K562 (cell line): Measurements from ENCODE around the gene OXT. TPM values are rescaled to one million over a fixed set of nuclear protein-coding genes. Genes with fewer than 3 reads are reported as not detected.

Source experiments
- ATAC-seq: fragments of 200-7000 bp; cut with Tn5 transposase; 3 replicates; pipeline ENCODE4 v1.9.1; 2020; ENCODE audit warnings: moderate library complexity
- BruUV-seq: library from RNA; stranded (reverse); fragments of 400-500 nt; replicated peaks from 2 replicates; lab custom pipeline; 2021; lab: Mats Ljungman, UMichigan
- CTCF ChIA-PET: fragments of 300-600 bp; formaldehyde crosslinking; extraction: SDS; loops from one replicate; lab custom pipeline; 2021; ENCODE audit warnings: low intra/inter-chr PET ratio; lab: Yijun Ruan, JAX
- POLR2A ChIA-PET: fragments of 300-600, 350-650 bp; sonication (Branson Sonifier 250); formaldehyde crosslinking; extraction: SDS; loops from one replicate; lab custom pipeline; 2021; ENCODE audit warnings: antibody characterized with exemption, inconsistent platforms; lab: Yijun Ruan, JAX
- DNase-seq, 4 experiments: peaks; one replicate each; pipeline versions ENCODE4 v3.0.0 to v3.0.0-alpha.2; 2011 to 2018; ENCODE audit warnings: low spot score in 3 of 4, mixed read lengths in 3 of 4; ENCODE audit errors: extremely low read depth in 1 of 4
- FAIRE-seq: peaks from 2 replicates; lab custom pipeline; 2011; peaks lifted over from hg19 to GRCh38; lab: Jason Lieb, UNC
- H2AFZ ChIP-seq: 2 replicates; pipeline ENCODE4 v1.6.0; 2011; ENCODE audit warnings: low read depth, low read length, control low read depth, inconsistent platforms
- H3K27ac ChIP-seq: fragments of 200-600 bp; 3 replicates; pipeline ENCODE4 v1.8.0; 2011; ENCODE audit warnings: low read depth, mild to moderate bottlenecking, control low read depth, inconsistent platforms, low read length, moderate library complexity, mixed read lengths; ENCODE audit errors: extremely low read depth
- H3K27me3 ChIP-seq, 2 experiments: fragments of 300-600 bp in 1 of 2; 2 replicates in 1 of 2; 3 replicates in 1 of 2; pipeline versions ENCODE4 v1.6.0 to v1.8.0; 2011; ENCODE audit warnings: inconsistent platforms in 2 of 2, low read length in 2 of 2, mild to moderate bottlenecking in 1 of 2, mixed read lengths in 1 of 2, moderate library complexity in 1 of 2; ENCODE audit not compliant: control insufficient read depth in 2 of 2, insufficient read depth in 2 of 2
- H3K36me3 ChIP-seq: fragments of 300-600 bp; 3 replicates; pipeline ENCODE4 v1.8.0; 2011; ENCODE audit warnings: mild to moderate bottlenecking, low read length, inconsistent platforms; ENCODE audit not compliant: control insufficient read depth, insufficient read depth
- H3K4me1 ChIP-seq, 2 experiments: fragments of 200-600 bp in 1 of 2; replicated peaks in 1 of 2; 2 replicates in 1 of 2; 3 replicates in 1 of 2; pipeline versions ENCODE4 v1.5.1 to v1.8.0; 2011; ENCODE audit warnings: inconsistent platforms in 2 of 2, low read length in 2 of 2, mild to moderate bottlenecking in 1 of 2, mixed read lengths in 1 of 2, moderate library complexity in 1 of 2; ENCODE audit not compliant: control insufficient read depth in 2 of 2, insufficient read depth in 2 of 2
- H3K4me2 ChIP-seq: 2 replicates; pipeline ENCODE4 v1.6.1; 2011; ENCODE audit warnings: low read length, control low read depth, inconsistent platforms, mixed read lengths; ENCODE audit not compliant: insufficient read depth
- H3K4me3 ChIP-seq: fragments of 200-600 bp; sonication (generic), shearing (Covaris generic); 2 replicates; pipeline ENCODE4 v1.5.1; 2016; ENCODE audit warnings: control low read depth, inconsistent platforms
- H3K79me2 ChIP-seq: fragments of 200-600 bp; 3 replicates; pipeline ENCODE4 v1.8.0; 2011; ENCODE audit warnings: low read length, inconsistent platforms; ENCODE audit not compliant: control insufficient read depth, insufficient read depth
- H3K9ac ChIP-seq, 2 experiments: 2 replicates each; pipeline versions ENCODE4 v1.6.0 to v1.6.1; 2011; ENCODE audit warnings: low read depth in 2 of 2, low read length in 2 of 2, control low read depth in 1 of 2, inconsistent platforms in 1 of 2, mild to moderate bottlenecking in 1 of 2, mixed read lengths in 1 of 2; ENCODE audit not compliant: insufficient read depth in 1 of 2
- H3K9me1 ChIP-seq: one replicate; pipeline ENCODE4 v1.6.0; 2011; ENCODE audit warnings: inconsistent platforms, mild to moderate bottlenecking, low read length, moderate library complexity; ENCODE audit not compliant: control insufficient read depth, insufficient read depth
- H3K9me3 ChIP-seq: replicated peaks from 2 replicates; pipeline ENCODE4 v1.5.1; 2011; ENCODE audit warnings: low read depth, low read length, inconsistent platforms; ENCODE audit not compliant: control insufficient read depth, insufficient read depth
- H4K20me1 ChIP-seq: replicated peaks from 2 replicates; pipeline ENCODE4 v1.6.1; 2011; ENCODE audit warnings: low read length, inconsistent platforms, mixed read lengths; ENCODE audit not compliant: control insufficient read depth, insufficient read depth
- FOXK2 ChIP-seq, 2 experiments: fragments of 450-650 bp; IDR thresholded peaks in 1 of 2; conservative IDR thresholded peaks in 1 of 2; 2 replicates each; pipeline ENCODE4 v1.6.1; 2016; ENCODE audit warnings: low read depth in 2 of 2, mild to moderate bottlenecking in 1 of 2
- MAFF ChIP-seq: IDR thresholded peaks from 2 replicates; pipeline ENCODE4 v1.6.1; 2012; ENCODE audit warnings: low read length, improper control_type of control experiment
- NONO ChIP-seq, 2 experiments: fragments of 200-400 bp in 1 of 2; fragments of 450-650 bp in 1 of 2; formaldehyde crosslinking in 1 of 2; IDR thresholded peaks; 2 replicates each; pipeline ENCODE4 v1.6.1; 2017; ENCODE audit warnings: low read depth in 2 of 2, mild to moderate bottlenecking in 2 of 2, moderate library complexity in 2 of 2, low read length in 1 of 2
- POLR2G ChIP-seq: fragments of 200-400 bp; formaldehyde crosslinking; IDR thresholded peaks from 2 replicates; pipeline ENCODE4 v1.6.1; 2017; ENCODE audit warnings: low read depth, mild to moderate bottlenecking, antibody characterized with exemption, low read length, moderate library complexity
- SFPQ ChIP-seq: fragments of 200-400 bp; formaldehyde crosslinking; IDR thresholded peaks from 2 replicates; pipeline ENCODE4 v1.6.1; 2017; ENCODE audit warnings: mild to moderate bottlenecking, low read depth, low read length, moderate library complexity
- SRSF7 ChIP-seq: fragments of 200-400 bp; formaldehyde crosslinking; optimal IDR thresholded peaks from 2 replicates; pipeline ENCODE3; 2017; ENCODE audit warnings: mild to moderate bottlenecking, low read depth, low read length
- THAP7 ChIP-seq: fragments of 250-450 bp; sonication (Bioruptor Pico); IDR thresholded peaks from 2 replicates; pipeline ENCODE4 v1.5.0; 2021
- ZNF134 ChIP-seq: fragments of 250-450 bp; sonication (Bioruptor Pico); conservative IDR thresholded peaks from 2 replicates; pipeline ENCODE4 v1.4.0; 2020
- WGBS: fragments of 100-300 bp; shearing (Covaris generic); methylation state at CpG from one replicate; pipeline ENCODE4 v1.1.6; 2016; ENCODE audit warnings: low coverage, mixed read lengths; ENCODE audit not compliant: insufficient coverage; ENCODE audit errors: missing lambda C conversion rate; 5-methylcytosine and 5-hydroxymethylcytosine counted together
- in situ Hi-C: fragments of 300-500 bp; cut with MboI; formaldehyde crosslinking; loops from 4 replicates; pipeline ENCODE4 v1.15.0; 2018; ENCODE audit warnings: inconsistent platforms, mixed read lengths
- intact Hi-C: fragments of 100-400 bp; cut with micrococcal nuclease; formaldehyde crosslinking; loops from 2 replicates; pipeline ENCODE4 v1.14.2; 2022
- polyA plus RNA-seq, 8 experiments: library from polyadenylated mRNA; depleted of rRNA in 4 of 8; stranded (reverse) in 5 of 8; unstranded in 3 of 8; fragments of >200 nt; fragmentation: Nextera tagmentation in 2 of 8; fragmentation: Illumina TruSeq in 1 of 8; extraction: Ambion mirVana in 2 of 8; extraction: Trizol in 1 of 8; gene quantifications; 2 replicates each; pipeline versions ENCODE4 v1.2.1 to v1.2.3, GENCODE V29; 2011 to 2014; ENCODE audit warnings: inconsistent platforms in 1 of 8, missing spikeins in 1 of 8
- total RNA-seq, 7 experiments: library from RNA; depleted of rRNA in 6 of 7; stranded (reverse); fragments of >200 nt in 6 of 7; fragmentation: Illumina TruSeq in 2 of 7; extraction: Trizol in 2 of 7; gene quantifications; 2 replicates each; pipeline versions ENCODE4 v1.2.1 to v1.2.3, GENCODE V29; 2011 to 2021; ENCODE audit warnings: low replicate concordance in 1 of 7
- TF ChIP-seq, protein P1 (sequence below): sonication (generic); formaldehyde crosslinking; IDR thresholded peaks from 2 replicates; pipeline ENCODE4 v1.8.1; 2023; ENCODE audit warnings: missing genetic modification reagents, mild to moderate bottlenecking, borderline replicate concordance

Gene OXT
- total and polyA plus RNA-seq, 9 of the 15 experiments (the other 6 are each of a cell fraction or from before 2014, with no cell fraction given) = not detected

GRCh38 chr20:3080939-3081388 is 9.5 kb downstream of the OXT start (continued):
- TF ChIP-seq, protein P1, sequence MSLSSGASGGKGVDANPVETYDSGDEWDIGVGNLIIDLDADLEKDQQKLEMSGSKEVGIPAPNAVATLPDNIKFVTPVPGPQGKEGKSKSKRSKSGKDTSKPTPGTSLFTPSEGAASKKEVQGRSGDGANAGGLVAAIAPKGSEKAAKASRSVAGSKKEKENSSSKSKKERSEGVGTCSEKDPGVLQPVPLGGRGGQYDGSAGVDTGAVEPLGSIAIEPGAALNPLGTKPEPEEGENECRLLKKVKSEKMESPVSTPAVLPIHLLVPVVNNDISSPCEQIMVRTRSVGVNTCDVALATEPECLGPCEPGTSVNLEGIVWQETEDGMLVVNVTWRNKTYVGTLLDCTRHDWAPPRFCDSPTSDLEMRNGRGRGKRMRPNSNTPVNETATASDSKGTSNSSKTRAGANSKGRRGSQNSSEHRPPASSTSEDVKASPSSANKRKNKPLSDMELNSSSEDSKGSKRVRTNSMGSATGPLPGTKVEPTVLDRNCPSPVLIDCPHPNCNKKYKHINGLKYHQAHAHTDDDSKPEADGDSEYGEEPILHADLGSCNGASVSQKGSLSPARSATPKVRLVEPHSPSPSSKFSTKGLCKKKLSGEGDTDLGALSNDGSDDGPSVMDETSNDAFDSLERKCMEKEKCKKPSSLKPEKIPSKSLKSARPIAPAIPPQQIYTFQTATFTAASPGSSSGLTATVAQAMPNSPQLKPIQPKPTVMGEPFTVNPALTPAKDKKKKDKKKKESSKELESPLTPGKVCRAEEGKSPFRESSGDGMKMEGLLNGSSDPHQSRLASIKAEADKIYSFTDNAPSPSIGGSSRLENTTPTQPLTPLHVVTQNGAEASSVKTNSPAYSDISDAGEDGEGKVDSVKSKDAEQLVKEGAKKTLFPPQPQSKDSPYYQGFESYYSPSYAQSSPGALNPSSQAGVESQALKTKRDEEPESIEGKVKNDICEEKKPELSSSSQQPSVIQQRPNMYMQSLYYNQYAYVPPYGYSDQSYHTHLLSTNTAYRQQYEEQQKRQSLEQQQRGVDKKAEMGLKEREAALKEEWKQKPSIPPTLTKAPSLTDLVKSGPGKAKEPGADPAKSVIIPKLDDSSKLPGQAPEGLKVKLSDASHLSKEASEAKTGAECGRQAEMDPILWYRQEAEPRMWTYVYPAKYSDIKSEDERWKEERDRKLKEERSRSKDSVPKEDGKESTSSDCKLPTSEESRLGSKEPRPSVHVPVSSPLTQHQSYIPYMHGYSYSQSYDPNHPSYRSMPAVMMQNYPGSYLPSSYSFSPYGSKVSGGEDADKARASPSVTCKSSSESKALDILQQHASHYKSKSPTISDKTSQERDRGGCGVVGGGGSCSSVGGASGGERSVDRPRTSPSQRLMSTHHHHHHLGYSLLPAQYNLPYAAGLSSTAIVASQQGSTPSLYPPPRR (CRISPR knock-in tag) = no peak
- TF ChIP-seq ZNF134 (CRISPR knock-in tag) (no peak), POLR2G (no peak), MAFF (no peak), THAP7 (no peak)

DNA sequence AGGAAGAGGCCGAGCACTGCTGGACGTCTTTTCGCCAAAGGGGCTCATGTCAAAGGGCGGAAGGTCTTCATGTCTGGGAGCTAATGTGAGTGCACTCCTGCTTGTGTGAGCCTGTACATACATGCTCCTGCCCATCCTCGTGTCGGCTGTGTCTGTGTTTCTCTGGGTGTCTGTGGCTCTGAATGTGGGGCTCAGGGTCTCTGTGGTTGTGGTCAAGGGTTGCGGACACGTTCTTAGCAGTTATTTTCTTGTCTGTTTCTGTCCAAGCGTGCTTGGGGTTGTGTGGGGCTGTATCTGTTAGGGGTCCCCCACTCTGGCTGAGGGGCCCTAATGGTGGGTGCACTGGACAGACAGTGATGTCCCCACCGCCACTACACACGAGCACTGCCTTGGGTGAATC is 10.2 kb downstream of the OXT start:
- Histone ChIP-seq H3K27me3 (no peaks in the 10 kb centered on the region), H3K4me2 (no peak overlapping the region)

More for the DNA sequence above, 10.2 kb downstream of the OXT start:
- POLR2A ChIA-PET = no interaction called here
- Histone ChIP-seq H3K9me3 (no peaks in the 10 kb centered on the region), H3K27ac (no peak overlapping the region), H3K9me1 (peaks cover 3% of the 10 kb centered on the region), H3K36me3 (no peaks in the 10 kb centered on the region), H3K4me1 (peaks cover 15 to 32% of the 10 kb centered on the region in 2 experiments; a peak in 4 of 5 replicates), H3K79me2 (no peaks in the 10 kb centered on the region), H4K20me1 (no peaks in the 10 kb centered on the region), H3K4me3 (no peak overlapping the region), H3K9ac (no peak overlapping the region), H2AFZ (no peak overlapping the region)
- TF ChIP-seq SRSF7 = no peak
- TF ChIP-seq SFPQ = no peak
- TF ChIP-seq NONO (IDR thresholded peaks at IDR 0.05; ENCODE audit: low read depth in 2 of 2, low read length in 1 of 2) = no peak
- no peak for TF ChIP-seq FOXK2 (conservative IDR thresholded peaks at IDR 0.05 in 1 of 2, IDR thresholded peaks at IDR 0.05 in 1 of 2; ENCODE audit: low read depth in 2 of 2)
- 66% methylated on average over 6 of the region's 11 CpGs for WGBS
- DNase-seq (no peak), FAIRE-seq (no peak), ATAC-seq (no peak)
- CTCF ChIA-PET = no interaction called here
- in situ Hi-C loops (no loop called here), intact Hi-C loops (no loop called here)
- BruUV-seq = no TSS peak
